Type B pancreatic cell (in vitro differentiated cells): ENCODE results near the gene TARM1. TPM values are rescaled to one million over a fixed set of nuclear protein-coding genes. Genes with fewer than 3 reads are reported as not detected.
"Not testable (repeated sequence)": the region's sequence is repeated elsewhere in the genome, so short reads cannot be mapped to it uniquely, and the experiment has no call there.

Experiments used
- DNase-seq: peaks from one replicate; pipeline ENCODE4 v3.0.0; 2021; ENCODE audit warnings: mixed read lengths; ENCODE audit not compliant: unreplicated experiment; ENCODE audit errors: extremely low spot score
- H3K27ac Mint-ChIP-seq: 2 replicates; pipeline ENCODE4 v1.8.0; 2021; ENCODE audit warnings: mild to moderate bottlenecking, mixed read lengths
- H3K27me3 Mint-ChIP-seq: 2 replicates; pipeline ENCODE4 v1.8.0; 2021; ENCODE audit warnings: mixed read lengths
- H3K36me3 Mint-ChIP-seq: 2 replicates; pipeline ENCODE4 v1.8.0; 2021; ENCODE audit warnings: mixed read lengths
- H3K4me1 Mint-ChIP-seq: one replicate; pipeline ENCODE4 v1.8.0; 2021; ENCODE audit warnings: mixed read lengths; ENCODE audit not compliant: unreplicated experiment
- H3K4me3 Mint-ChIP-seq: 2 replicates; pipeline ENCODE4 v1.8.0; 2021; ENCODE audit warnings: mild to moderate bottlenecking, mixed read lengths
- H3K9me3 Mint-ChIP-seq: 2 replicates; pipeline ENCODE4 v1.8.0; 2021; ENCODE audit warnings: mixed read lengths
- CTCF ChIP-seq: fragments of 200-600 bp; sonication (generic); conservative IDR thresholded peaks from 2 replicates; pipeline ENCODE4 v1.5.0; 2021; ENCODE audit warnings: antibody characterized with exemption, mild to moderate bottlenecking
- total RNA-seq: library from RNA; stranded (reverse); gene quantifications from 2 replicates; pipeline ENCODE4 v1.2.1, GENCODE V29; 2021; ENCODE audit warnings: low replicate concordance

TARM1 gene
- total RNA-seq, 1 donor from 2014 or later, result not detected

- no peaks in the 10 kb centered on the region for H3K4me1 Mint-ChIP-seq
- no peak overlapping the region for H3K4me3 Mint-ChIP-seq
- no peak for DNase-seq
- H3K27ac Mint-ChIP-seq, result no peak overlapping the region
- H3K9me3 Mint-ChIP-seq, result no peaks in the 10 kb centered on the region
- H3K27me3 Mint-ChIP-seq, result peaks cover 47% of the 10 kb centered on the region
- no peak for TF ChIP-seq CTCF
- H3K36me3 Mint-ChIP-seq, result no peaks in the 10 kb centered on the region
These were observed 39.1 kb downstream of the TARM1 start for GRCh38 chr19:54041969-54042606.

GRCh38 chr19:54040003-54040402, 41.2 kb downstream of the TARM1 start:
- no peak overlapping the region for H3K4me3 Mint-ChIP-seq
- H3K27me3 Mint-ChIP-seq, result peaks cover 31% of the 10 kb centered on the region
- no peak for DNase-seq
- H3K4me1 Mint-ChIP-seq, result no peaks in the 10 kb centered on the region
- H3K9me3 Mint-ChIP-seq, result no peaks in the 10 kb centered on the region
- H3K27ac Mint-ChIP-seq, result no peak overlapping the region
- H3K36me3 Mint-ChIP-seq, result no peaks in the 10 kb centered on the region
- TF ChIP-seq CTCF, result no peak

DNA sequence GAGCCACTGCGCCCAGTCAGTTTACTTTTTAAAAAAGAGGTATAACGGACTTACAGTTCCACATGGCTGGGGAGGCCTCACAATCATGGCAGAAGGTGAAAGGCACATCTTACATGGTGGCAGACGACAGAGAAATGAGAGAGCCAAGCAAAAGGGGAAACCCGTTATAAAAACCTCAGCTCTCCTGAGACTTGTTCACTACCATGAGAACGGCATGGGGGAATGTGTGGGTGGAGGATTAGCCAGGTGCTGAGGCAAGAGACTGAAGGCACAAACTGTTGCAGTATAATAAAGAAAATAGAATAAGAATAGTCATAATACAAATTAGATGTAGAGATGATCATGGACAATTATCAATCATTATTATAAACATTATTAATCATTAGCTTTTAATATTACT, 44.6 kb downstream of the TARM1 start:
- not testable (repeated sequence) for H3K9me3 Mint-ChIP-seq, H3K27me3 Mint-ChIP-seq, DNase-seq, H3K4me3 Mint-ChIP-seq, H3K36me3 Mint-ChIP-seq, H3K4me1 Mint-ChIP-seq, H3K27ac Mint-ChIP-seq

- no peak for TF ChIP-seq CTCF
- no peaks in the 10 kb centered on the region for H3K36me3 Mint-ChIP-seq
- peaks cover 15% of the 10 kb centered on the region for H3K27me3 Mint-ChIP-seq
- no peak overlapping the region for H3K27ac Mint-ChIP-seq
- H3K9me3 Mint-ChIP-seq, result no peaks in the 10 kb centered on the region
- no peak for DNase-seq
- no peak overlapping the region for H3K4me3 Mint-ChIP-seq
- no peaks in the 10 kb centered on the region for H3K4me1 Mint-ChIP-seq
These were observed 45.7 kb downstream of the TARM1 start for GRCh38 chr19:54035215-54036178.

- H3K9me3 Mint-ChIP-seq, result no peaks in the 10 kb centered on the region
- peak; percentile 64 for TF ChIP-seq CTCF
- H3K27me3 Mint-ChIP-seq, result peaks cover 17% of the 10 kb centered on the region
- no peak for DNase-seq
- H3K4me3 Mint-ChIP-seq, result no peak overlapping the region
- H3K27ac Mint-ChIP-seq, result no peak overlapping the region
- H3K36me3 Mint-ChIP-seq, result no peaks in the 10 kb centered on the region
- H3K4me1 Mint-ChIP-seq, result no peaks in the 10 kb centered on the region
These were observed 50.1 kb downstream of the TARM1 start for GRCh38 chr19:54030895-54031586.
